ENCODE results near the gene LPP.

The LPP gene

GRCh38 chr3:188404124-188404523, 250.2 kb downstream of the LPP start:
- H3K9ac ChIP-seq (ENCODE audit: low read length) = no peak overlapping the region
- WGBS (ENCODE audit: extremely low coverage, insufficient coverage, low lambda C conversion rate) = no CpG with 5 or more reads among the region's 4 CpGs
- no peaks in the 10 kb centered on the region for H3K27me3 ChIP-seq (ENCODE audit: insufficient read depth, low read length, poor library complexity)
- no peak overlapping the region for H2BK120ac ChIP-seq (ENCODE audit: low read depth, low read length)
- H3K56ac ChIP-seq (ENCODE audit: low read length) = no peak overlapping the region
- H4K5ac ChIP-seq (ENCODE audit: low read length) = no peak overlapping the region
- H2AK5ac ChIP-seq (ENCODE audit: low read length) = no peak overlapping the region
- H3K18ac ChIP-seq (ENCODE audit: low read length) = no peak overlapping the region
- H3K36me3 ChIP-seq (ENCODE audit: control insufficient read depth, insufficient read depth, low read length) = no peaks in the 10 kb centered on the region
- no peak overlapping the region for H3K27ac ChIP-seq (ENCODE audit: low read depth, low read length)
- H2BK5ac ChIP-seq (ENCODE audit: low read length) = no peak overlapping the region
- H4K8ac ChIP-seq (ENCODE audit: low read depth, low read length) = no peak overlapping the region
- no peaks in the 10 kb centered on the region for H3K4me1 ChIP-seq (ENCODE audit: control insufficient read depth, low read depth, low read length)
- no peaks in the 10 kb centered on the region for H3K79me2 ChIP-seq (ENCODE audit: control insufficient read depth, insufficient read depth, low read length)
- no peak overlapping the region for H2BK15ac ChIP-seq (replicated peaks; ENCODE audit: low read depth)
- no peak overlapping the region for H3K23ac ChIP-seq (ENCODE audit: low read length)
- H3K4me2 ChIP-seq (ENCODE audit: low read length) = no peak overlapping the region
- no peak for DNase-seq
- H3K79me1 ChIP-seq (ENCODE audit: low read length) = no peaks in the 10 kb centered on the region
- H3K4ac ChIP-seq (ENCODE audit: low read depth, low read length) = no peak overlapping the region
- H3K4me3 ChIP-seq (ENCODE audit: low read length) = no peak overlapping the region

- Histone ChIP-seq H3K4me1 (ENCODE audit: control insufficient read depth, low read depth, low read length) (no peaks in the 10 kb centered on the region), H3K4me3 (ENCODE audit: low read length) (no peak overlapping the region), H4K8ac (ENCODE audit: low read depth, low read length) (no peak overlapping the region), H2BK120ac (ENCODE audit: low read depth, low read length) (no peak overlapping the region), H3K23ac (ENCODE audit: low read length) (no peak overlapping the region), H2AK5ac (ENCODE audit: low read length) (no peak overlapping the region), H3K56ac (ENCODE audit: low read length) (no peak overlapping the region), H2BK15ac (replicated peaks; ENCODE audit: low read depth) (no peak overlapping the region), H3K79me1 (ENCODE audit: low read length) (no peaks in the 10 kb centered on the region), H4K5ac (ENCODE audit: low read length) (no peak overlapping the region), H3K27me3 (ENCODE audit: insufficient read depth, low read length, poor library complexity) (no peaks in the 10 kb centered on the region), H3K18ac (ENCODE audit: low read length) (no peak overlapping the region), H3K9ac (ENCODE audit: low read length) (no peak overlapping the region), H3K4me2 (ENCODE audit: low read length) (no peak overlapping the region), H3K79me2 (ENCODE audit: control insufficient read depth, insufficient read depth, low read length) (no peaks in the 10 kb centered on the region), H2BK5ac (ENCODE audit: low read length) (no peak overlapping the region), H3K4ac (ENCODE audit: low read depth, low read length) (no peak overlapping the region), H3K36me3 (ENCODE audit: control insufficient read depth, insufficient read depth, low read length) (no peaks in the 10 kb centered on the region), H3K27ac (ENCODE audit: low read depth, low read length) (no peak overlapping the region)
- no CpG with 5 or more reads among the region's 4 CpGs for WGBS (ENCODE audit: extremely low coverage, insufficient coverage, low lambda C conversion rate)
- no peak for DNase-seq
Observed at GRCh38 chr3:188404701-188405100, 250.7 kb downstream of the LPP start.

- H3K4me2 ChIP-seq (ENCODE audit: low read length) = no peak overlapping the region
- H3K27ac ChIP-seq (ENCODE audit: low read depth, low read length) = no peak overlapping the region
- H3K23ac ChIP-seq (ENCODE audit: low read length) = no peak overlapping the region
- H2BK15ac ChIP-seq (replicated peaks; ENCODE audit: low read depth) = no peak overlapping the region
- H3K79me2 ChIP-seq (ENCODE audit: control insufficient read depth, insufficient read depth, low read length) = no peaks in the 10 kb centered on the region
- no CpG with 5 or more reads among the region's 6 CpGs for WGBS (ENCODE audit: extremely low coverage, insufficient coverage, low lambda C conversion rate)
- H4K5ac ChIP-seq (ENCODE audit: low read length) = no peak overlapping the region
- DNase-seq = no peak
- no peak overlapping the region for H2BK5ac ChIP-seq (ENCODE audit: low read length)
- H3K4me1 ChIP-seq (ENCODE audit: control insufficient read depth, low read depth, low read length) = no peaks in the 10 kb centered on the region
- H2AK5ac ChIP-seq (ENCODE audit: low read length) = no peak overlapping the region
- no peak overlapping the region for H3K56ac ChIP-seq (ENCODE audit: low read length)
- no peak overlapping the region for H2BK120ac ChIP-seq (ENCODE audit: low read depth, low read length)
- H4K8ac ChIP-seq (ENCODE audit: low read depth, low read length) = no peak overlapping the region
- no peak overlapping the region for H3K4ac ChIP-seq (ENCODE audit: low read depth, low read length)
- no peaks in the 10 kb centered on the region for H3K27me3 ChIP-seq (ENCODE audit: insufficient read depth, low read length, poor library complexity)
- H3K79me1 ChIP-seq (ENCODE audit: low read length) = no peaks in the 10 kb centered on the region
- no peak overlapping the region for H3K4me3 ChIP-seq (ENCODE audit: low read length)
- H3K9ac ChIP-seq (ENCODE audit: low read length) = no peak overlapping the region
- no peak overlapping the region for H3K18ac ChIP-seq (ENCODE audit: low read length)
- no peaks in the 10 kb centered on the region for H3K36me3 ChIP-seq (ENCODE audit: control insufficient read depth, insufficient read depth, low read length)
Observed at GRCh38 chr3:188407158-188407880, 253.4 kb downstream of the LPP start.

GRCh38 chr3:188408831-188409230, 254.9 kb downstream of the LPP start:
- H2BK5ac ChIP-seq (ENCODE audit: low read length) = no peak overlapping the region
- H3K4me3 ChIP-seq (ENCODE audit: low read length) = no peak overlapping the region
- H2AK5ac ChIP-seq (ENCODE audit: low read length) = no peak overlapping the region
- no peak overlapping the region for H3K56ac ChIP-seq (ENCODE audit: low read length)
- H3K27me3 ChIP-seq (ENCODE audit: insufficient read depth, low read length, poor library complexity) = no peaks in the 10 kb centered on the region
- no peaks in the 10 kb centered on the region for H3K79me1 ChIP-seq (ENCODE audit: low read length)
- H2BK15ac ChIP-seq (replicated peaks; ENCODE audit: low read depth) = no peak overlapping the region
- no peak overlapping the region for H2BK120ac ChIP-seq (ENCODE audit: low read depth, low read length)
- H4K5ac ChIP-seq (ENCODE audit: low read length) = no peak overlapping the region
- no CpG with 5 or more reads among the region's 3 CpGs for whole genome bisulfite sequencing (ENCODE audit: extremely low coverage, insufficient coverage, low lambda C conversion rate)
- H3K23ac ChIP-seq (ENCODE audit: low read length) = no peak overlapping the region
- H3K27ac ChIP-seq (ENCODE audit: low read depth, low read length) = no peak overlapping the region
- no peak overlapping the region for H3K9ac ChIP-seq (ENCODE audit: low read length)
- H3K79me2 ChIP-seq (ENCODE audit: control insufficient read depth, insufficient read depth, low read length) = no peaks in the 10 kb centered on the region
- no peak overlapping the region for H3K4ac ChIP-seq (ENCODE audit: low read depth, low read length)
- H3K36me3 ChIP-seq (ENCODE audit: control insufficient read depth, insufficient read depth, low read length) = no peaks in the 10 kb centered on the region
- no peak overlapping the region for H4K8ac ChIP-seq (ENCODE audit: low read depth, low read length)
- H3K18ac ChIP-seq (ENCODE audit: low read length) = no peak overlapping the region
- H3K4me1 ChIP-seq (ENCODE audit: control insufficient read depth, low read depth, low read length) = no peaks in the 10 kb centered on the region
- no peak for DNase-seq
- no peak overlapping the region for H3K4me2 ChIP-seq (ENCODE audit: low read length)

- H3K4me2 ChIP-seq (ENCODE audit: low read length) = no peak overlapping the region
- H3K36me3 ChIP-seq (ENCODE audit: control insufficient read depth, insufficient read depth, low read length) = no peaks in the 10 kb centered on the region
- H3K9ac ChIP-seq (ENCODE audit: low read length) = no peak overlapping the region
- WGBS (ENCODE audit: extremely low coverage, insufficient coverage, low lambda C conversion rate) = no CpG with 5 or more reads among the region's 2 CpGs
- no peaks in the 10 kb centered on the region for H3K79me2 ChIP-seq (ENCODE audit: control insufficient read depth, insufficient read depth, low read length)
- no peak overlapping the region for H2BK5ac ChIP-seq (ENCODE audit: low read length)
- no peaks in the 10 kb centered on the region for H3K79me1 ChIP-seq (ENCODE audit: low read length)
- no peak overlapping the region for H2AK5ac ChIP-seq (ENCODE audit: low read length)
- H3K4me1 ChIP-seq (ENCODE audit: control insufficient read depth, low read depth, low read length) = no peaks in the 10 kb centered on the region
- no peak overlapping the region for H3K23ac ChIP-seq (ENCODE audit: low read length)
- H3K4ac ChIP-seq (ENCODE audit: low read depth, low read length) = no peak overlapping the region
- H3K27me3 ChIP-seq (ENCODE audit: insufficient read depth, low read length, poor library complexity) = no peaks in the 10 kb centered on the region
- H3K18ac ChIP-seq (ENCODE audit: low read length) = no peak overlapping the region
- H2BK120ac ChIP-seq (ENCODE audit: low read depth, low read length) = no peak overlapping the region
- no peak overlapping the region for H2BK15ac ChIP-seq (replicated peaks; ENCODE audit: low read depth)
- H3K27ac ChIP-seq (ENCODE audit: low read depth, low read length) = no peak overlapping the region
- H4K8ac ChIP-seq (ENCODE audit: low read depth, low read length) = no peak overlapping the region
- no peak overlapping the region for H3K4me3 ChIP-seq (ENCODE audit: low read length)
- DNase-seq = no peak
- H3K56ac ChIP-seq (ENCODE audit: low read length) = no peak overlapping the region
- H4K5ac ChIP-seq (ENCODE audit: low read length) = no peak overlapping the region
Observed at GRCh38 chr3:188411750-188412149, 257.8 kb downstream of the LPP start.

- Histone ChIP-seq H3K36me3 (ENCODE audit: control insufficient read depth, insufficient read depth, low read length) (no peaks in the 10 kb centered on the region), H3K27ac (ENCODE audit: low read depth, low read length) (no peak overlapping the region), H3K56ac (ENCODE audit: low read length) (no peak overlapping the region), H3K27me3 (ENCODE audit: insufficient read depth, low read length, poor library complexity) (no peaks in the 10 kb centered on the region), H3K4me3 (ENCODE audit: low read length) (no peak overlapping the region), H3K9ac (ENCODE audit: low read length) (no peak overlapping the region), H4K8ac (ENCODE audit: low read depth, low read length) (no peak overlapping the region), H2BK15ac (replicated peaks; ENCODE audit: low read depth) (no peak overlapping the region), H3K4me1 (ENCODE audit: control insufficient read depth, low read depth, low read length) (no peaks in the 10 kb centered on the region), H2BK120ac (ENCODE audit: low read depth, low read length) (no peak overlapping the region), H3K4me2 (ENCODE audit: low read length) (no peak overlapping the region), H2AK5ac (ENCODE audit: low read length) (no peak overlapping the region), H3K4ac (ENCODE audit: low read depth, low read length) (no peak overlapping the region), H3K79me2 (ENCODE audit: control insufficient read depth, insufficient read depth, low read length) (no peaks in the 10 kb centered on the region), H3K79me1 (ENCODE audit: low read length) (no peaks in the 10 kb centered on the region), H4K5ac (ENCODE audit: low read length) (no peak overlapping the region), H3K23ac (ENCODE audit: low read length) (no peak overlapping the region), H2BK5ac (ENCODE audit: low read length) (no peak overlapping the region), H3K18ac (ENCODE audit: low read length) (no peak overlapping the region)
- no CpG with 5 or more reads among the region's 3 CpGs for WGBS (ENCODE audit: extremely low coverage, insufficient coverage, low lambda C conversion rate)
- DNase-seq = no peak
Observed at GRCh38 chr3:188415196-188415595, 261.2 kb downstream of the LPP start.
